Stomach (tissue), 4 donors: ENCODE data around the gene SLC6A18.

ENCODE experiments used
- CTCF ChIP-seq, 7 experiments: fragments of 450-650 bp in 4 of 7; fragments of 200-600 bp in 3 of 7; sonication (generic) in 3 of 7; IDR thresholded peaks; one replicate each; pipeline ENCODE4 v1.5.1; 2016 to 2019; ENCODE audit warnings: antibody characterized with exemption in 7 of 7, control low read depth in 2 of 7, mild to moderate bottlenecking in 1 of 7
- EP300 ChIP-seq: sonication (generic); formaldehyde crosslinking; IDR thresholded peaks from one replicate; pipeline ENCODE4 v1.6.1; 2017; ENCODE audit warnings: antibody characterized with exemption

GRCh38 chr5:1291611-1292080 is 66.5 kb downstream of the SLC6A18 start:
- TF ChIP-seq EP300 (no peak), CTCF (IDR thresholded peaks at IDR 0.05) (no peak)
